Brain pericyte (primary cell): Measurements from ENCODE around the gene MYH6.
"Not testable (repeated sequence)": the region's sequence is repeated elsewhere in the genome, so short reads cannot be mapped to it uniquely, and the experiment has no call there.

Source experiments
- DNase-seq: peaks from one replicate; pipeline ENCODE4 v3.0.0-alpha.2; 2012; ENCODE audit warnings: low read depth, low spot score

Gene MYH6

GRCh38 chr14:23436327-23437132 lies 28.5 kb upstream of the MYH6 start:
- no peak for DNase-seq

- DNase-seq: no peak
These were observed 27.7 kb upstream of the MYH6 start, which contains the start of gene MYH7 for GRCh38 chr14:23435543-23436326. Gene MYH7, minus strand, starts transcription at chr14:23435660. Its CDS starts 1,928 bp downstream, at chr14:23433732.

GRCh38 chr14:23434488-23435222 lies 26.6 kb upstream of the MYH6 start:
- DNase-seq: no peak

GRCh38 chr14:23433457-23433856 lies 25.4 kb upstream of the MYH6 start:
- DNase-seq: no peak

- DNase-seq: no peak
These were observed 24.9 kb upstream of the MYH6 start for GRCh38 chr14:23432946-23433345.

- DNase-seq: no peak
These were observed 24.2 kb upstream of the MYH6 start for GRCh38 chr14:23432102-23432925.

GRCh38 chr14:23431486-23431885 lies 23.4 kb upstream of the MYH6 start:
- no peak for DNase-seq

GRCh38 chr14:23430723-23431085 lies 22.6 kb upstream of the MYH6 start:
- no peak for DNase-seq

- DNase-seq: no peak
These were observed 22.1 kb upstream of the MYH6 start for GRCh38 chr14:23430016-23430722.

- DNase-seq: no peak
These were observed 20.8 kb upstream of the MYH6 start for GRCh38 chr14:23428686-23429495.

- DNase-seq: not testable (repeated sequence)
These were observed 17.7 kb upstream of the MYH6 start for GRCh38 chr14:23425798-23426197.

GRCh38 chr14:23425169-23425568 lies 17.1 kb upstream of the MYH6 start:
- no peak for DNase-seq

- no peak for DNase-seq
These were observed 15.6 kb upstream of the MYH6 start for GRCh38 chr14:23423657-23424056.

GRCh38 chr14:23421594-23421993 lies 13.5 kb upstream of the MYH6 start:
- DNase-seq: no peak

- DNase-seq: not testable (repeated sequence)
These were observed 11.6 kb upstream of the MYH6 start for GRCh38 chr14:23419646-23420045.

GRCh38 chr14:23418021-23418420 lies 9.9 kb upstream of the MYH6 start:
- DNase-seq: no peak

GRCh38 chr14:23417269-23417668 lies 9.2 kb upstream of the MYH6 start:
- not testable (repeated sequence) for DNase-seq

- no peak for DNase-seq
These were observed 8.7 kb upstream of the MYH6 start for GRCh38 chr14:23416801-23417200.

GRCh38 chr14:23415821-23416778 lies 8.0 kb upstream of the MYH6 start:
- no peak for DNase-seq
